Posterior vena cava (tissue), 2 donors: ENCODE results near the gene EPAS1. TPM values are rescaled to one million over a fixed set of nuclear protein-coding genes. Genes with fewer than 3 reads are reported as not detected.

Experiments
- DNase-seq: peaks from one replicate; pipeline ENCODE4 v3.0.0-alpha.2; 2020; ENCODE audit warnings: low spot score
- intact Hi-C, 2 donors: fragments of 100-400 bp; cut with DNase I; formaldehyde crosslinking; loops; one replicate each; pipeline versions ENCODE4 v1.14.1 to v1.14.2; 2022 to 2023
- total RNA-seq, 2 donors: library from RNA; stranded (reverse); fragmentation: NEBNext Ultra II Directional; extraction: Animal tissue kit (Norgen Biotek cat#: 25700); gene quantifications; one replicate each; pipeline ENCODE4 v1.2.1, GENCODE V29; 2021
- donor health status: DM: yes; HTN: yes; CAD: no.
- donor health status: DM: yes; HTN: yes; CAD: no.

The EPAS1 gene
- total RNA-seq, 2 donors from 2014 or later, result 374 to 478 TPM

- intact Hi-C loops, result no loop called here
- no peak for DNase-seq
These were observed 27.5 kb upstream of the EPAS1 start for GRCh38 chr2:46269544-46270273.

DNA sequence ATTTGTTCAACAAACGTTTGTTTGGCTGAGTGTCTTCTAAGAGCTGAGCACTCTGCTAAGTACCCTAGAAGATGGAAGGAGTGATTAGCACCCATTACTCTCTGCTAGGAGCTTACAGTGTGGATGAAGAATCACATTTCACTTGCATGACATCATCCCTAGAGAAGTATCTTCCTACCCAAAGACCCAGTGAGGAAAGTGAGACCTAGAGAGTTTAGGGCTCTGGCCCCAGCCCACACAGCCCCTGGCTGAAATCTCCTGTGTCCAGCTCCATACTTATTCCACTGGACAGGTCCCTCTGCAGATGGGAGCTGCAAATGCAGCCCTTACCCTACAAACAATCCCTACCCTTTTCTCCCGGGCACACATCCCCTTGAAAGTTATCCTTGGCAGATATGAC, 26.8 kb upstream of the EPAS1 start:
- intact Hi-C loops, result no loop called here
- no peak for DNase-seq

- DNase-seq, result no peak
- intact Hi-C loops, result no loop called here
These were observed 23.9 kb upstream of the EPAS1 start for GRCh38 chr2:46273225-46273863.

- intact Hi-C loops, result no loop called here
- no peak for DNase-seq
These were observed 23.3 kb upstream of the EPAS1 start for GRCh38 chr2:46273919-46274318.

DNA sequence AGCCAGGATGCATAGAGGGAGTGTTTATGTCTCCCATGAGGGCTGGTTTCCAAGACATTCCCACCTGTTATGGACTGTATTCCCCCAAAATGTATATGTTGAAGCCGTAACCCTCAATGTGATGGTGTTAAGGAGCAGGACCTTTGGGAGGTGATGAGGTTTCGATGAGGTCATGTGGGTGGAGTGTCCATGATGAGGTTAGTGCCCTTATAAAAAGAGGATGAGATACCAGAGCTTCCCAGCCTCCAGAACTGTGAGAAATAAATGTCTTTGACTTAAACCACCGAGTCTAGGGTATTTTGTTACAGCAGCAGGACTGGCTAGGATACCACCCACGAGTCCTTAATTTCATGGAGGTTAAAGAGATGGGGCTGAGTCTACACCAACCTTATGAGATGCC, 22.6 kb upstream of the EPAS1 start:
- intact Hi-C loops, result no loop called here
- DNase-seq, result no peak

DNA sequence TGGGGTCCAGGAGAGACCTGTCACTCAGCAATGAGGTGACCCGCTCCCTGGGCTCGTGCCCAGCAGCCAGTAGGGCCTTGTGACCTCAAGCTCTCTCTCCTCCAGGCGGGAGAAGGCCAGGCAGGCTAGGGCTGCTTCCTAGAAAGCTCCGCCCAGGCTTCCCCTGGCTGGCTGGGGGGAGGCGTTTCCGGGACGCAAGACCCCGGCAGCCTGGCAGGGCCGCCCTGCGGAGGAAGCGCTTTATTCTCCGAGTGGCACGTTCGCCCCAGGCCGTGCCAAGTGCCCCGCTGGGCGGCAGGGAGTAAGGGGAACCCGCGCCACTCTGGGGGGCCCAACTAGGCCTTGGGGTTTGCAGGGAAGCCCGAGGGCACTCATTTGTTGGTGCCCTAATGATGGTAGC, 21.2 kb upstream of the EPAS1 start:
- intact Hi-C loops, result no loop called here
- peak; percentile 91 for DNase-seq

DNA sequence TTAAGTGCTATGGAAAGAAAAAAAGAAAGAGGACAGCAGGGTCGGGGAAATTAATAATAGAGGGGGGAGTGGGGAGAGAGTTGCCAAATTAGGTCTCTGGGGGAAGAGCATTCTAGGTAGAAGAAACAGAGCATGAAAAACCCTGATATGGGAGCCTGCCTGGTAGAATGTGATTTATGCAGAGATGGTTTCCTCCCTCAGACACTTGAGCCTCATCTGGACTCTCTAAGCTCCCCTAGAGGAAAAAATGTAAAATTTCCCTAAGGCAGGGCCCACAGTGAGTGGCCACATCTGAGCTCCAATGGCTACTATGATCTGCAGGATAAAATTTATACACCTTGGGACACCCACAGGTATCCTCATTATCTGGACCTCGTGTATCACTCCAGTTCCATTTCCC, 20.6 kb upstream of the EPAS1 start:
- intact Hi-C loops, result no loop called here
- no peak for DNase-seq

DNA sequence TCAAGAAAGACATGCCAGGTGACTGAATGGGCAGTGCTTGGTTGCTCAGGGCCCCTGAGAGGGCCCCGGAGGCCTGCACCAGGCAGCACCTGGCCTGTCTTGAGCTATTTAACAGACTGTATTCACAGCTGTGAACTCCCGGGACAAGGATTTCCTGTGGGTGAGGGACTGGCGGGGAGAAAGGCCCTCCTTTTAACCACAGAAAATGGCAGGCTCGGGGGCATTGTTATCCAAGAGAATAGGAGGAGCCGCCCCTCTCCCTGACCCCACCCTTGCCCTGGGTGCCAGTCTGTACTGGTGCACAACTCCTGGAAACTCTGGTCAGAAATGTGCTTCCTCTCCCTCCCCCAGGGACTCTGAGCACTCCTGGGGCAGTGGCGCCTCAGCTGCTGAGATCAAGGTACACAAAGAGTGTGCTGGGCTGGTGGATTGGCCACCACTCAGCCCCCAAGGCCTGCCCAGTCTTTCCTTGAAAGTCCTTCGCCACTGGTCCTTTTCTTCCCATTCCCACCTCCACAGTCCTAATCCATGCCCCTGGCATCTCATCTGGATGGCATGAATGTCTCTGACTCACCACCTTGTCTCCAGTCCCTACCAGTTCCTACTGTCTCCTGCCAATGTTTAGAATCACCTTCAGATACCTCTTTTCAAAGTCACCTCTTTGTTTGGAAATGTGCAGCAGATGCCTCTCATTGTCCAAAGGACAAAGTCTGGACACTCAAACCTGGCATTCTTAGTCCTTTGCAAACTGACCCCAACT, 19.6 kb upstream of the EPAS1 start:
- intact Hi-C loops, result no loop called here

DNA sequence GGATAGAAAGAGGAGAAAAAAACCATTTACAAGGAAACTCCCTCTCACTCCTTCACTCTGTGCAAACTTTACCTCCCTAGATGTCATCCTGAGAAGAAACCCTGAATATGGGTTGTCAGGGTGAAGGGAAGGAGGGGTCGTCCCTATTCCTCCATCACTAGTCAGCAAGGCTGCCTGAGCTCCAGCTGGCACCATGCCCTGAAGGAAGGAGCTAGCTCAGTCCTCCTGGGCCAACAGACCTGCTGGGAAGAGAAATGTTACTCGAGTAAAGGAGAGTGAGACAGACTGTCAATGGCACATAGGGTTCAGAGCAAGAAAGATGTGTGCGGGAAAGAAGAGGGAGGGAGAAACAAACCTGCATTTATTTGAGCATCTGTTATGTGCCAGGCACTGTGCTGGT, 18.3 kb upstream of the EPAS1 start:
- DNase-seq, result no peak
- intact Hi-C loops, result no loop called here

More for the DNA sequence above, 19.6 kb upstream of the EPAS1 start:
- no peak for DNase-seq

GRCh38 chr2:46281939-46282338, 15.3 kb upstream of the EPAS1 start:
- no peak for DNase-seq
- intact Hi-C loops, result no loop called here

GRCh38 chr2:46283693-46284092, 13.5 kb upstream of the EPAS1 start:
- no peak for DNase-seq
- intact Hi-C loops, result no loop called here

GRCh38 chr2:46284260-46284659, 12.9 kb upstream of the EPAS1 start:
- intact Hi-C loops, result no loop called here

GRCh38 chr2:46284796-46285195, 12.4 kb upstream of the EPAS1 start:
- no peak for DNase-seq
- intact Hi-C loops, result no loop called here

More at GRCh38 chr2:46284260-46284659, 12.9 kb upstream of the EPAS1 start:
- DNase-seq, result no peak

DNA sequence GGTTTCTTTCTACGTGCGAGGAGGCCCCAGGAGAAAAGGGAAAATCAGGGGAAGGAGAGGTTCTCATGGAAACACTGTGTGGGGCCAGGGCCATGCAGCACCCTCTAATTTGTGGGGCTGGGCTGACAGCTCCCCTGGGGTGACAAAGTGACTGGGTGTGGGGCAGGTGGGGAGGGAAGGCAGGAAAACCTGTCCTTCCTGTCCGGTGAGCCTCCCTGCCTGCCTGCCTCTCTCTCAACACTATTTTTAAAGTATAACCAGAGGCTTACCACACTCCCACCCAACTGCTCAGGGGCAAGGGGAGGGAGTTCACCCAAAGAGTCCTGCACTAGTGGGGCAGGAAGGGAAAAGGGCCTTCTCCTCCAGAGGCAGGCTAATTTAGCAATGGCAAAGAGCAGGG, 10.5 kb upstream of the EPAS1 start:
- intact Hi-C loops, result no loop called here
- DNase-seq, result no peak

DNA sequence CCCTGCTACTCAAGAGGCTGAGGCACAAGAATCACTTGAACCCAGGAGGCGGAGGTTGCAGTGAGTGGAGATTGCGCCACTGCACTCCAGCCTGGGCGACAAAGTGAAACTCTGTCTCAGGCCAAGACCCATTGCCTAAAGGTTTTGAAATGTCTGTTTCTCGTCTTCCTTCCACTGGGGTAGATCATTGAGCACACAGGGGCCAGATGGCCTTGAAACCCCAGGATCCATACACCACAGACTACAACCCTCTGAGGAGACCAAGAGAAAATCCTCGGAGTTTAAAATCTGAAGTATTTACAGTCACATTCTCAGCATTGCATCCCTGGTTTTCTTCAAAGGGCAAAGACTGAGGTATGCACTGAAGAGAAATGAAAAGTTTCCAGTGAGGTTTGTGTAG, 7.1 kb upstream of the EPAS1 start:
- no peak for DNase-seq
- intact Hi-C loops, result loop anchor here (10.0 kb wide), 2 partner anchors 225 to 285 kb away; no protein-coding TSS in a partner anchor

DNA sequence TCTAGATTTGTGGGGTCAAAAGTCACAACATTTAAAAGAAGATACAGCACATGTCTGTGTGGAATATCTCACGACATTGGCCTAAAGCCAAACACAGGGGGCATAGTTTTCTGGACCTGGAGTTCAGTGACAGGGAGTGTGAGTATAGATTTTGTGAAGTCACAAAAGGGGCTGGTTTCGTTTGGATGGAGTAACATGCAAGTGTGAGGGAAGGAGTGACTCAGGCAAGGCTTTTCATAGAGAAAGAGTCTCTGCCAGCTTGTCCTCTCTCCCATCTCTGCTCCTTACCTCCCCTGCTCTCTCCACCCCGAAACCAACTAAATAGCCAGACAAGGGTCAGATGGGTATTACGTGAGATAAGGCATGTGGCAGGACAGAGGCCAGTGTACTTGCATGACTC, 3.7 kb upstream of the EPAS1 start:
- intact Hi-C loops, result loop anchor here (10.0 kb wide), 2 partner anchors 229 to 289 kb away; no protein-coding TSS in a partner anchor
- DNase-seq, result no peak

DNA sequence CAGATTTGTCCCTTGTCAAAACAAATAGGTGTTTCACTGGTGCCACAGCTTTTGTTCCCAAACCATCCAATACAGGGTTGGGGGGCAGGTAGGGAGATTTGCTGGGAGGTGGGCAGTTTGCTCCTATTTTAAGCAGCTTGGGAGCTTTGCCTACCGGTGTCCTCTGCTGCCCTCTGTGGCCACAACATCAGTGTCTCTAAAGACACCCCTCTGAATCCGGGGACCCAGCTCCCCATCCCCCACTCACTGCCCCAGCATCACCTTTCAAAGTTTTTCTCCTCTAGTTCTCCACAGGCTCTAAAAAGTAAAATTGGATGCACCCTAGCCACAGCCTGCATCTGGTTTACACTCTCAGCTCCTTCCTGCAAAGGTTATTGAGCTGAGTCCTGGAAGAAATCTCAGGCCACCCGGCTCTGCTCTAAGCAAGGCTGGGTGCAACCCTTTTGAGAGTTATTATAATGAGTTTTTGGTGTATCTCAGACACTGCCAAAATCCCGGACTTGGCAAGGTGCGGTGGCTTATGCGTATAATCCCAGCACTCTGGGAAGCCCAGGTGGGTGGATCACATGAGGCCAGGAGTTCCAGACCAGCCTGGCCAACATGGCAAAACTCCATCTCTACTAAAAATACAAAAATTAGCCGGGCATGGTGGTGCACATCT, 2.9 kb upstream of the EPAS1 start:
- DNase-seq, result no peak
- intact Hi-C loops, result loop anchor here (10.0 kb wide), 2 partner anchors 230 to 290 kb away; no protein-coding TSS in a partner anchor

DNA sequence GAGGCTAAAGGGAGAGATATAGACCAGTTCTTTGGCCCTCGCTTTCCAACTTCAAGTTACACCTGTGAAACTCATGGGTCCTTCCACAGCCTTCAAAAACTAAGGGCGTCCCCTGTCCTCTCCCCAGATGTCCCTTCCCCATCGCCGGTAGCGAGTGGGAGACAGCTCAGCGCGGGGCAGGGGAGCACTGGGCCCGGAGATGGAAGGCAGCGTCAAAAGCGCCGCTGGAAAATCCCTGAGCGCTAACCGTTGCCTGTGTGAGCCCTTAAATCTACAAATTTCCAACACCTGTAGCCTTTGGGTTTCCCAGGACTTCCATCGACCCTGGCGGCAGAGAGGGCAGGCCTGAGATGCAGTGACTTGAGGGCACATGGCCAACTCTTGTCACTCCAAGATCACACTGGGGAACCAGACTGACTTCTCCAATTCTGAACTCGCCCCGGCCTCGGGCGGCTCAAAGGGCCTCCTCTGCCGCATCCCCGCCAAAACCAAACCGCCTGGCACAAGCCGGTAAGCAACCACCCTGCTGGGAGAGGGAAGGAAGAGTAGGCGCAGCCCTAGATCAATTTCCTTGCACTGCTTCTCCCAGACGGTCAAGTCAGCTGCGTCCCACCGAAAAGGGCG, 879 bp upstream of the EPAS1 start:
- peak; percentile 85 for DNase-seq
- intact Hi-C loops, result loop anchor here (5.0 to 10.0 kb wide), 3 partner anchors 71 to 292 kb away; no protein-coding TSS in a partner anchor
